Vagina (tissue), 2 donors: Measurements from ENCODE around the gene MESD.

ENCODE experiments used
- POLR2A ChIP-seq, 2 donors: fragments of 450-650 bp; IDR thresholded peaks; one replicate each; pipeline ENCODE4 v1.6.1; 2017; ENCODE audit warnings: antibody characterized with exemption in 2 of 2, mild to moderate bottlenecking in 2 of 2, moderate library complexity in 2 of 2
- POLR2AphosphoS5 ChIP-seq, 2 donors: sonication (generic); formaldehyde crosslinking; IDR thresholded peaks; one replicate each; pipeline ENCODE4 v1.9.0; 2017; ENCODE audit warnings: antibody characterized with exemption in 2 of 2, mild to moderate bottlenecking in 2 of 2, low read depth in 1 of 2; ENCODE audit not compliant: insufficient read depth in 1 of 2
- TF ChIP-seq, protein P1 (sequence below), 3 experiments: fragments of 450-650 bp in 2 of 3; fragments of 200-600 bp in 1 of 3; sonication (generic) in 1 of 3; IDR thresholded peaks; one replicate each; pipeline ENCODE4 v1.5.1; 2017 to 2019; ENCODE audit warnings: antibody characterized with exemption in 3 of 3, mild to moderate bottlenecking in 2 of 3, moderate library complexity in 2 of 3

DNA sequence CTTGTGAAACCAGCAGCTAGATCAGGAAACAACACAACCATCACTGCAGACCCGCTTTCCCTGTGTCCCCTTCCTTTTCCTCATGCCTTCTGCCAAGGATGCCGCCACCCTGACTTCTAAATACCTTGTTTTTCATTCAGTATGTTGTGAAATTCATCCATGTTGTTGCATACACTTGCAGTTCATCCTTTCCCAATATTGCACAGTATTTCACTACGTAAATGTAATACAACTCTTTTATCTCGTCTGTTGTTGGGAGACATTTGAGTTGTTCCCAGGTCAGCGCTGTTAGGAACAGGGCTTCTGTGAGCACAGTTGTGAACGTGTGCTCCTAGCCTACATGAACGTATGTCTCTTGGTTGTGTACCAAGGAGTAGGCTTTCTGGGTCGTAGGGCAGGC is 35.3 kb upstream of the MESD start:
- TF ChIP-seq, protein P1, sequence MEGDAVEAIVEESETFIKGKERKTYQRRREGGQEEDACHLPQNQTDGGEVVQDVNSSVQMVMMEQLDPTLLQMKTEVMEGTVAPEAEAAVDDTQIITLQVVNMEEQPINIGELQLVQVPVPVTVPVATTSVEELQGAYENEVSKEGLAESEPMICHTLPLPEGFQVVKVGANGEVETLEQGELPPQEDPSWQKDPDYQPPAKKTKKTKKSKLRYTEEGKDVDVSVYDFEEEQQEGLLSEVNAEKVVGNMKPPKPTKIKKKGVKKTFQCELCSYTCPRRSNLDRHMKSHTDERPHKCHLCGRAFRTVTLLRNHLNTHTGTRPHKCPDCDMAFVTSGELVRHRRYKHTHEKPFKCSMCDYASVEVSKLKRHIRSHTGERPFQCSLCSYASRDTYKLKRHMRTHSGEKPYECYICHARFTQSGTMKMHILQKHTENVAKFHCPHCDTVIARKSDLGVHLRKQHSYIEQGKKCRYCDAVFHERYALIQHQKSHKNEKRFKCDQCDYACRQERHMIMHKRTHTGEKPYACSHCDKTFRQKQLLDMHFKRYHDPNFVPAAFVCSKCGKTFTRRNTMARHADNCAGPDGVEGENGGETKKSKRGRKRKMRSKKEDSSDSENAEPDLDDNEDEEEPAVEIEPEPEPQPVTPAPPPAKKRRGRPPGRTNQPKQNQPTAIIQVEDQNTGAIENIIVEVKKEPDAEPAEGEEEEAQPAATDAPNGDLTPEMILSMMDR (IDR thresholded peaks at IDR 0.05) = no peak
- TF ChIP-seq POLR2A (IDR thresholded peaks at IDR 0.05) = no peak
- no peak for TF ChIP-seq POLR2AphosphoS5 (IDR thresholded peaks at IDR 0.05; ENCODE audit: insufficient read depth in 1 of 2, low read depth in 1 of 2)
